GM12873 (cell line): ENCODE measurements around the gene VOPP1.

Experiments used
- CTCF ChIP-seq: IDR thresholded peaks from 2 replicates; pipeline ENCODE4 v1.5.1; 2012; ENCODE audit warnings: low read depth, mild to moderate bottlenecking, moderate library complexity, low read length, control low read depth; ENCODE audit not compliant: insufficient read depth; ENCODE audit errors: missing control alignments

The VOPP1 gene

DNA sequence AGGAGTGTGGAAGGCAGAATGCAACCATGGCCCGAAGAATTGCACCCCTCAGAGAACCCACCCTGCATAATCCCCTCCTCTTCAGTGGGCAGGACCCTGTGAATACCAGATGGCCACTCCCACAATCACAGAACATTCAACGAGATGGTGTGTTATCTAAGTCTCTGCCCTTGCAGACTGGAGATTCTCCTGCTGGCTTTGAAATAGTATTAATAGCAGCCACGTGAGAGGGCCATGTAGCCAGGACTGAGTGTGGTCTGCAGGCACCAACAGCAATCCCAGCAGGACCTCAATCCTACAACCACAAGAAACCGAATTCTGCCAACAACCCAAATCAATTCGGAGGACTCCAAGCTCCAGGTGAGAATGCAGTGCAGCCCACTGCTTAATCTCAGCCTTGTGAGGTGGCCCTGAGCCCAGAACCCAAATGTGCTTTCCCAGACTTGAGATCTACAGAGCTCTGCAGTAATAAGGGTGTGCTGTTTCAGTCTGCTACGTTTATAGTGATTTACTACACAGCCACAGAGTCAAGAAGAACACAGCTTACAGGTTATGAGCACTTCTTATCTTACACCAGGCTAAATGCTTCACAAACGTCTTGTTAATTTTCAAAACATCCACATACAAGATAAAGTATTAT lies 72.1 kb downstream of the VOPP1 start:
- TF ChIP-seq CTCF = no peak

DNA sequence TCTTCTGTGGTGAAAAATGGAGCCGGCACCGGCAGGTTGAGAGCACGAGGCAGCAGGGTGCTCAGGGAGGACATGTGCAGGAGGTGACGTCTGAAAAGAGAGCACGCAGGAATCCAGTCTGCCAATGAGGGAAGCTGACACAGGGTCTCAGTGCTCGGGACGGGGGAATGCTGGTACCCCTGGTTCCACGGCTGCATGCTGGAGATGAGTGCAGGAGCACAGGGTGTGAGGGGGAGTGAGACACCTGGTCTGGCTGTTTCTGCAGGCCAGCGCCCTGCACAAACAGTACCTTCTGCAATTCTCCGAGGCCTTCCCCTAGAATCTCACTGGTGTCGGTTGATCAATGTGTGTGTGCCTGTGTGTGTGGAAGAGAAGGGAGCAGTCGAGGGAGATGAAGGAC lies 72.7 kb downstream of the VOPP1 start:
- no peak for TF ChIP-seq CTCF

DNA sequence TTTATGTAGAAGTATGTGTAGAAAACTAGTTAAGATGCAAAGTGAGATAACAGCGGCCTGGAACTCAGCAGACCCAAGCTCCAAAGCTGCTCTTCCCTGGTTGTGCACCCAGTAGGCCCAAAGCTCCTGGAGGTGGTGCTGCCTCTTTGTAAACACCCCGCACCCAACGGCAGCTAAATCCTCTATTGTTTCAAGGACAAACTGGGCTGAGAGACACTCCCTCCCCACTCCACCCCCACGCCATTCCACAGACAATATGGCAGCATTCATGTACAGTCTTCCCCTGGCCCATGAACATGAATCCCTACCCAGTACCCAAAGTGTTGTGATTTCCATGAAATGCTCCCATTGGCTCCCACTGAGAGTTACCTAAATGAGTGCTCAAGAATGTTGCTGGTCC lies 73.5 kb downstream of the VOPP1 start:
- TF ChIP-seq CTCF = no peak

DNA sequence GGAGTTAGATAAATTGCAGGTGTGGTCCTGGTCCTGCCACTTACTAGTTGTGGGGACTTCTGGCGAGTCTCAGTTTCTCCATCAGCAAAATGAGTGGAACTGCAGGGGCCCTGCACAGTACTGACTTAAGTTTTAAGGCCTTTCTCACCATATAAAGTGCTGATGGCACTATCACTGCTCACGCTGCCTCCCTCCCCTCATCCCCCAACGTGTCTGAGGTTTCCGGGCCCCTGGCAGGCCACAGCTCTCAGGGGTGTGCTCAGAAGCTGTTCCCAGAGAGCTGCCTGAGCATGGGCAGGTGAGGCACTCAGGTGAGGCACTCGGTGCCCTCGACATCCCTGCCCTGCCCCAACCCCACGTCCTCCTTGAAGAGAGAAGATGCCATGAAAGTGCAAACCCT lies 74.2 kb downstream of the VOPP1 start:
- TF ChIP-seq CTCF = no peak

DNA sequence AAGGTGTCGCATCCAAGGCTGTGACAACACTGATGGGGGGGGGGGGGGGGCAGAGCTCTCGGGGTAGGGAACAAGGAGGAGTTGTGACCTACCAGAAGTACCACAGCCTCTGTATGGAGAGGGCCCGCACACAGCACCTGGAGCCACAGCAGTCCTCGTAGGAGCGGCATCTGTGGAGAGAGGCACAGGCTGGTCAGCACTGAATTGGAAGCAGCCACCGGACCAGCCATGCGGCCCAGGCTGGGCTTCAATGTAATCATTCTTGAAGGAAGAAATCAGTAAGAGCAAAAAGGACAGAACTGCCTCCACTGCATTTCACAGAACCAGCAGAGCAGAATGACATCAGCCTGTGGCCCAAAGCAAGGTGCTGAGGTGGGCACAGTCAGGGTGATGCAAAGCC lies 74.8 kb downstream of the VOPP1 start:
- no peak for TF ChIP-seq CTCF

- TF ChIP-seq CTCF = no peak
Observed at GRCh38 chr7:55496906-55497305, 75.4 kb downstream of the VOPP1 start.

GRCh38 chr7:55494951-55495350 lies 77.4 kb downstream of the VOPP1 start:
- TF ChIP-seq CTCF = no peak
